Liver (tissue), 9 donors: ENCODE measurements around the gene MOB3B. TPM values are rescaled to one million over a fixed set of nuclear protein-coding genes. Genes with fewer than 3 reads are reported as not detected.

Source experiments
- DNase-seq: peaks from one replicate; pipeline ENCODE4 v3.0.0-alpha.2; 2017; ENCODE audit warnings: low spot score
- H3K27ac ChIP-seq, 2 donors: one replicate each; pipeline ENCODE4 v1.7.0; 2013; ENCODE audit warnings: inconsistent platforms in 2 of 2, low read length in 2 of 2, control low read depth in 1 of 2, low read depth in 1 of 2, mild to moderate bottlenecking in 1 of 2
- H3K27me3 ChIP-seq, 4 donors: one replicate each; pipeline versions ENCODE4 v1.6.1 to v1.7.0; 2013; ENCODE audit warnings: low read length in 3 of 4, inconsistent platforms in 1 of 4, mild to moderate bottlenecking in 1 of 4, moderate library complexity in 1 of 4; ENCODE audit not compliant: control insufficient read depth in 4 of 4, insufficient read depth in 4 of 4
- H3K36me3 ChIP-seq, 4 donors: one replicate each; pipeline versions ENCODE4 v1.6.1 to v1.7.0; 2013; ENCODE audit warnings: low read length in 3 of 4, mild to moderate bottlenecking in 3 of 4, low read depth in 1 of 4, moderate library complexity in 1 of 4; ENCODE audit not compliant: control insufficient read depth in 4 of 4, insufficient read depth in 3 of 4
- H3K4me1 ChIP-seq, 4 donors: one replicate each; pipeline versions ENCODE4 v1.6.1 to v1.7.0; 2013; ENCODE audit warnings: low read length in 3 of 4, mild to moderate bottlenecking in 3 of 4, moderate library complexity in 1 of 4; ENCODE audit not compliant: control insufficient read depth in 4 of 4, insufficient read depth in 4 of 4
- H3K4me3 ChIP-seq, 3 donors: one replicate each; pipeline versions ENCODE4 v1.6.1 to v1.7.0; 2013; ENCODE audit warnings: low read length in 3 of 3, control low read depth in 1 of 3, low read depth in 1 of 3, mild to moderate bottlenecking in 1 of 3
- H3K9ac ChIP-seq, 2 donors: one replicate each; pipeline ENCODE4 v1.7.0; 2013; ENCODE audit warnings: low read length in 2 of 2, mild to moderate bottlenecking in 2 of 2, moderate library complexity in 2 of 2, control low read depth in 1 of 2, low read depth in 1 of 2
- H3K9me3 ChIP-seq, 4 donors: one replicate each; pipeline versions ENCODE4 v1.6.1 to v1.7.0; 2013; ENCODE audit warnings: low read length in 3 of 4; ENCODE audit not compliant: control insufficient read depth in 4 of 4
- ATF3 ChIP-seq: IDR thresholded peaks from 2 replicates; pipeline ENCODE4 v1.6.1; 2016; ENCODE audit warnings: antibody characterized with exemption
- CTCF ChIP-seq: fragments of 150-350 bp; IDR thresholded peaks from 2 replicates; pipeline ENCODE4 v1.5.1; 2017; ENCODE audit warnings: improper control_type of control experiment, low read depth, low read length; ENCODE audit not compliant: missing input control
- EGR1 ChIP-seq, 2 donors: IDR thresholded peaks; 2 replicates each; pipeline ENCODE4 v1.6.1; 2016 to 2018; ENCODE audit warnings: antibody characterized with exemption in 2 of 2, low read depth in 2 of 2
- FOXA1 ChIP-seq: IDR thresholded peaks from 2 replicates; pipeline ENCODE4 v1.6.1; 2016; ENCODE audit warnings: antibody characterized with exemption
- FOXA2 ChIP-seq: IDR thresholded peaks from 2 replicates; pipeline ENCODE4 v1.6.1; 2016; ENCODE audit warnings: antibody characterized with exemption
- GABPA ChIP-seq, 2 donors: IDR thresholded peaks in 1 of 2; conservative IDR thresholded peaks in 1 of 2; 2 replicates each; pipeline ENCODE4 v1.6.1; 2016; ENCODE audit warnings: antibody characterized with exemption in 2 of 2, mild to moderate bottlenecking in 1 of 2, moderate library complexity in 1 of 2
- HNF4A ChIP-seq, 2 donors: conservative IDR thresholded peaks; 2 replicates each; pipeline ENCODE4 v1.6.1; 2016; ENCODE audit warnings: antibody characterized with exemption in 2 of 2, mild to moderate bottlenecking in 2 of 2
- HNF4G ChIP-seq: IDR thresholded peaks from 2 replicates; pipeline ENCODE4 v1.6.1; 2016; ENCODE audit warnings: antibody characterized with exemption
- JUND ChIP-seq, 2 donors: IDR thresholded peaks; 2 replicates each; pipeline ENCODE4 v1.6.1; 2016; ENCODE audit warnings: antibody characterized with exemption in 2 of 2
- MAX ChIP-seq: IDR thresholded peaks from 2 replicates; pipeline ENCODE4 v1.6.1; 2016; ENCODE audit warnings: antibody characterized with exemption
- NR2F2 ChIP-seq: IDR thresholded peaks from 2 replicates; pipeline ENCODE4 v1.6.1; 2016; ENCODE audit warnings: antibody characterized with exemption
- RAD21 ChIP-seq, 2 donors: IDR thresholded peaks; 2 replicates each; pipeline ENCODE4 v1.6.1; 2016; ENCODE audit warnings: antibody characterized with exemption in 2 of 2, mild to moderate bottlenecking in 2 of 2
- REST ChIP-seq: IDR thresholded peaks from 2 replicates; pipeline ENCODE4 v1.6.1; 2016; ENCODE audit warnings: antibody characterized with exemption, mild to moderate bottlenecking
- RXRA ChIP-seq, 2 donors: IDR thresholded peaks; 2 replicates each; pipeline ENCODE4 v1.6.1; 2017 to 2018; ENCODE audit warnings: antibody characterized with exemption in 2 of 2, mild to moderate bottlenecking in 1 of 2
- SP1 ChIP-seq: IDR thresholded peaks from 2 replicates; pipeline ENCODE4 v1.6.1; 2018; ENCODE audit warnings: antibody characterized with exemption, mild to moderate bottlenecking
- TAF1 ChIP-seq: conservative IDR thresholded peaks from 2 replicates; pipeline ENCODE4 v1.6.1; 2016; ENCODE audit warnings: antibody characterized with exemption, mild to moderate bottlenecking
- YY1 ChIP-seq: IDR thresholded peaks from 2 replicates; pipeline ENCODE4 v1.6.1; 2016; ENCODE audit warnings: antibody characterized with exemption, mild to moderate bottlenecking
- ZBTB33 ChIP-seq: IDR thresholded peaks from 2 replicates; pipeline ENCODE4 v1.6.1; 2016; ENCODE audit warnings: antibody characterized with exemption
- WGBS: extraction: QIAGEN DNeasy Blood & Tissue Kit; methylation state at CpG from one replicate; pipeline ENCODE4 v1.1.7; 2013; 5-methylcytosine and 5-hydroxymethylcytosine counted together
- polyA plus RNA-seq, 2 donors: library from polyadenylated mRNA; stranded (reverse) in 1 of 2; unstranded in 1 of 2; fragments of 200-250 nt in 1 of 2; fragments of >200 nt in 1 of 2; fragmentation: Nextera tagmentation in 1 of 2; extraction: Ambion mirVana in 1 of 2; gene quantifications; one replicate each; pipeline versions ENCODE4 v1.2.1 to v1.2.3, GENCODE V29; 2013 to 2015
- total RNA-seq, 2 donors: library from RNA; depleted of rRNA; stranded (reverse); fragments of >200 nt; gene quantifications; one replicate each; pipeline ENCODE4 v1.2.3, GENCODE V29; 2014
- donor health status: healthy.
- donor health status: healthy.
- donor health status: healthy.
- donor health status: healthy.
- donor health status: healthy.

The MOB3B gene
- total and polyA plus RNA-seq, 4 donors, result 0.36 to 1.1 (median 0.76) TPM

GRCh38 chr9:27506981-27507380, 22.6 kb downstream of the MOB3B start:
- no peak overlapping the region for H3K9ac ChIP-seq
- no peaks in the 10 kb centered on the region for H3K36me3 ChIP-seq
- DNase-seq, result no peak
- H3K27me3 ChIP-seq, result no peaks in the 10 kb centered on the region
- TF ChIP-seq FOXA2 (no peak), NR2F2 (no peak), SP1 (no peak), RXRA (IDR thresholded peaks at IDR 0.05) (no peak), REST (no peak), CTCF (no peak), HNF4A (conservative IDR thresholded peaks at IDR 0.05) (no peak), GABPA (IDR thresholded peaks at IDR 0.05 in 1 of 2, conservative IDR thresholded peaks at IDR 0.05 in 1 of 2) (no peak), ATF3 (no peak), HNF4G (no peak), ZBTB33 (no peak), MAX (no peak), FOXA1 (no peak), YY1 (no peak), JUND (IDR thresholded peaks at IDR 0.05) (no peak), TAF1 (no peak), RAD21 (IDR thresholded peaks at IDR 0.05) (no peak), EGR1 (IDR thresholded peaks at IDR 0.05; ENCODE audit: low read depth in 2 of 2) (no peak)
- H3K27ac ChIP-seq, result no peak overlapping the region
- H3K4me1 ChIP-seq, result no peaks in the 10 kb centered on the region
- H3K9me3 ChIP-seq, result no peaks in the 10 kb centered on the region
- no peak overlapping the region for H3K4me3 ChIP-seq
- 74% methylated on average over 2 of the region's 2 CpGs for WGBS

GRCh38 chr9:27505744-27506161, 23.9 kb downstream of the MOB3B start:
- H3K27ac ChIP-seq, result no peak overlapping the region
- WGBS, result 82% methylated on average over 5 of the region's 5 CpGs
- no peaks in the 10 kb centered on the region for H3K4me1 ChIP-seq
- no peak overlapping the region for H3K9ac ChIP-seq
- no peaks in the 10 kb centered on the region for H3K27me3 ChIP-seq
- TF ChIP-seq MAX, result no peak
- TF ChIP-seq GABPA (IDR thresholded peaks at IDR 0.05 in 1 of 2, conservative IDR thresholded peaks at IDR 0.05 in 1 of 2), result no peak
- no peak for TF ChIP-seq ZBTB33
- no peak for TF ChIP-seq FOXA2
- no peak for TF ChIP-seq HNF4G
- no peak for TF ChIP-seq RAD21 (IDR thresholded peaks at IDR 0.05)
- TF ChIP-seq CTCF, result no peak
- TF ChIP-seq EGR1 (IDR thresholded peaks at IDR 0.05; ENCODE audit: low read depth in 2 of 2), result no peak
- no peak for TF ChIP-seq SP1
- TF ChIP-seq YY1, result no peak
- no peak for TF ChIP-seq HNF4A (conservative IDR thresholded peaks at IDR 0.05)
- TF ChIP-seq NR2F2, result no peak
- no peak for TF ChIP-seq RXRA (IDR thresholded peaks at IDR 0.05)
- TF ChIP-seq FOXA1, result no peak
- TF ChIP-seq TAF1, result no peak
- no peaks in the 10 kb centered on the region for H3K9me3 ChIP-seq
- DNase-seq, result no peak
- no peak overlapping the region for H3K4me3 ChIP-seq
- H3K36me3 ChIP-seq, result no peaks in the 10 kb centered on the region
